ENCODE measurements around the gene MYO1B. TPM values are rescaled to one million over a fixed set of nuclear protein-coding genes. Genes with fewer than 3 reads are reported as not detected.

Gene MYO1B
- total RNA-seq, 3 donors from 2014 or later = 35.1 to 64.8 (median 54.6) TPM

GRCh38 chr2:191322828-191323506 is 77.8 kb downstream of the MYO1B start:
- no peak for TF ChIP-seq CTCF (IDR thresholded peaks at IDR 0.05)
- no peak for DNase-seq
- H3K4me1 ChIP-seq (ENCODE audit: low read depth) = peaks cover 8% of the 10 kb centered on the region
- H3K4me3 ChIP-seq = no peak overlapping the region
- intact Hi-C loops (cut with DNase I, micrococcal nuclease) = no loop called here
- no peaks in the 10 kb centered on the region for H3K36me3 ChIP-seq (ENCODE audit: low read depth)
- no peak for ATAC-seq
- H3K9me3 ChIP-seq = no peaks in the 10 kb centered on the region

- Histone ChIP-seq H3K4me3 (no peak overlapping the region), H3K9me3 (no peaks in the 10 kb centered on the region), H3K36me3 (ENCODE audit: low read depth) (no peaks in the 10 kb centered on the region), H3K4me1 (ENCODE audit: low read depth) (no peaks in the 10 kb centered on the region)
- TF ChIP-seq CTCF (IDR thresholded peaks at IDR 0.05) = no peak
- no peak for DNase-seq
- intact Hi-C loops (cut with DNase I, micrococcal nuclease) = no loop called here
- ATAC-seq = no peak
Observed at GRCh38 chr2:191325651-191326365, 80.6 kb downstream of the MYO1B start.

- Histone ChIP-seq H3K4me1 (ENCODE audit: low read depth) (no peaks in the 10 kb centered on the region), H3K4me3 (no peak overlapping the region), H3K9me3 (no peaks in the 10 kb centered on the region), H3K36me3 (ENCODE audit: low read depth) (no peaks in the 10 kb centered on the region)
- intact Hi-C loops (cut with DNase I, micrococcal nuclease) = no loop called here
- TF ChIP-seq CTCF (IDR thresholded peaks at IDR 0.05) = no peak
- ATAC-seq (no peak), DNase-seq (no peak)
Observed at GRCh38 chr2:191327484-191327883, 82.3 kb downstream of the MYO1B start.

- DNase-seq (no peak), ATAC-seq (no peak)
- H3K9me3 ChIP-seq = no peaks in the 10 kb centered on the region
- H3K36me3 ChIP-seq (ENCODE audit: low read depth) = no peaks in the 10 kb centered on the region
- intact Hi-C loops (cut with DNase I, micrococcal nuclease) = no loop called here
- TF ChIP-seq CTCF (IDR thresholded peaks at IDR 0.05) = no peak
- no peaks in the 10 kb centered on the region for H3K4me1 ChIP-seq (ENCODE audit: low read depth)
- no peak overlapping the region for H3K4me3 ChIP-seq
Observed at GRCh38 chr2:191328150-191328809, 83.1 kb downstream of the MYO1B start.

- Histone ChIP-seq H3K36me3 (ENCODE audit: low read depth) (no peaks in the 10 kb centered on the region), H3K4me3 (no peak overlapping the region), H3K9me3 (no peaks in the 10 kb centered on the region), H3K4me1 (ENCODE audit: low read depth) (no peaks in the 10 kb centered on the region)
- no peak for TF ChIP-seq CTCF (IDR thresholded peaks at IDR 0.05)
- DNase-seq (no peak), ATAC-seq (no peak)
- intact Hi-C loops (cut with DNase I, micrococcal nuclease) = no loop called here
Observed at GRCh38 chr2:191329841-191330240, 84.6 kb downstream of the MYO1B start.

Measured in mucosa of descending colon (tissue), 3 donors.